ENCODE results near the gene LSM10. TPM values are rescaled to one million over a fixed set of nuclear protein-coding genes. Genes with fewer than 3 reads are reported as not detected.

The LSM10 gene
- total RNA-seq, 1 experiment from 2014 or later = 56.3 TPM

GRCh38 chr1:36432616-36433015 lies 34.9 kb upstream of the LSM10 start:
- peaks cover 6% of the 10 kb centered on the region; the same call in 1 of the 2 replicates for H3K27me3 Mint-ChIP-seq (ENCODE audit: low read depth)
- no peak for TF ChIP-seq EMX1 (CRISPR knock-in tag; IDR thresholded peaks at IDR 0.05)
- TF ChIP-seq FOXK1 (CRISPR knock-in tag; IDR thresholded peaks at IDR 0.05) = no peak
- no peak for TF ChIP-seq PREB (CRISPR knock-in tag; IDR thresholded peaks at IDR 0.05; ENCODE audit: borderline replicate concordance)
- no peak for TF ChIP-seq FOXP1 (CRISPR knock-in tag; IDR thresholded peaks at IDR 0.05; ENCODE audit: borderline replicate concordance)
- no peak for TF ChIP-seq GABPB1 (CRISPR knock-in tag; IDR thresholded peaks at IDR 0.05)
- DNase-seq (ENCODE audit: low spot score) (no peak), ATAC-seq (no peak)
- no peaks in the 10 kb centered on the region for H3K4me1 Mint-ChIP-seq
- no peaks in the 10 kb centered on the region for H3K36me3 Mint-ChIP-seq
- POLR2A ChIA-PET = no interaction called here
- CTCF ChIA-PET = no interaction called here
- no peaks in the 10 kb centered on the region for H3K9me3 Mint-ChIP-seq
- H3K4me3 Mint-ChIP-seq = no peak overlapping the region
- no peak overlapping the region for H3K27ac Mint-ChIP-seq

GRCh38 chr1:36425791-36426190 lies 28.1 kb upstream of the LSM10 start:
- ATAC-seq (no peak), DNase-seq (ENCODE audit: low spot score) (no peak)
- Mint-ChIP-seq H3K27me3 (ENCODE audit: low read depth) (peaks cover 5% of the 10 kb centered on the region; the same call in 1 of the 2 replicates), H3K9me3 (no peaks in the 10 kb centered on the region), H3K36me3 (no peaks in the 10 kb centered on the region), H3K4me3 (no peak overlapping the region), H3K4me1 (peaks cover 6% of the 10 kb centered on the region), H3K27ac (no peak overlapping the region)
- TF ChIP-seq ERG (CRISPR knock-in tag; IDR thresholded peaks at IDR 0.05) (no peak), CTCF (IDR thresholded peaks at IDR 0.05) (no peak), RELA (CRISPR knock-in tag; IDR thresholded peaks at IDR 0.05; ENCODE audit: borderline replicate concordance) (no peak), ZNF138 (CRISPR knock-in tag; conservative IDR thresholded peaks at IDR 0.05) (no peak), CBFB (CRISPR knock-in tag; IDR thresholded peaks at IDR 0.05; ENCODE audit: low read depth) (no peak), RORB (CRISPR knock-in tag; IDR thresholded peaks at IDR 0.05) (no peak), TP53 (CRISPR knock-in tag; IDR thresholded peaks at IDR 0.05) (no peak), ZNF317 (CRISPR knock-in tag; IDR thresholded peaks at IDR 0.05; ENCODE audit: borderline replicate concordance, low read depth) (no peak), ESRRA (CRISPR knock-in tag; IDR thresholded peaks at IDR 0.05; ENCODE audit: borderline replicate concordance) (no peak), ZSCAN18 (CRISPR knock-in tag; IDR thresholded peaks at IDR 0.05) (no peak), JUN (CRISPR knock-in tag; IDR thresholded peaks at IDR 0.05) (no peak), FOXJ3 (CRISPR knock-in tag; IDR thresholded peaks at IDR 0.05; ENCODE audit: borderline replicate concordance) (no peak), ZBTB43 (CRISPR knock-in tag; IDR thresholded peaks at IDR 0.05) (no peak), ZNF425 (CRISPR knock-in tag; conservative IDR thresholded peaks at IDR 0.05) (no peak)
- ChIA-PET POLR2A (no interaction called here), CTCF (interaction anchor here (3.5 kb wide), 1 partner anchor 56 kb away, joined by 13 read pairs; no protein-coding TSS in a partner anchor)
